IMR-90 (cell line): ENCODE data around the gene NEK6.

Experiments used
- BHLHE40 ChIP-seq: fragments of 150-350 bp; IDR thresholded peaks from 2 replicates; pipeline ENCODE4 v1.6.1; 2016; ENCODE audit warnings: mild to moderate bottlenecking, low read depth, low read length
- CEBPB ChIP-seq: IDR thresholded peaks from 2 replicates; pipeline ENCODE4 v1.6.1; 2012; ENCODE audit warnings: low read depth, low read length, improper control_type of control experiment
- MAZ ChIP-seq: IDR thresholded peaks from 2 replicates; pipeline ENCODE4 v1.6.1; 2012; ENCODE audit warnings: low read depth, mild to moderate bottlenecking, low read length, improper control_type of control experiment, moderate library complexity, borderline replicate concordance
- POLR2A ChIP-seq: IDR thresholded peaks from 2 replicates; pipeline ENCODE4 v1.6.1; 2012; ENCODE audit warnings: mild to moderate bottlenecking, low read depth, low read length
- RAD21 ChIP-seq: IDR thresholded peaks from 2 replicates; pipeline ENCODE4 v1.6.1; 2012; ENCODE audit warnings: low read length, improper control_type of control experiment
- RCOR1 ChIP-seq: IDR thresholded peaks from 2 replicates; pipeline ENCODE4 v1.6.1; 2012; ENCODE audit warnings: mild to moderate bottlenecking, low read length, improper control_type of control experiment; ENCODE audit not compliant: insufficient replicate concordance
- SMC3 ChIP-seq: fragments of 150-350 bp; IDR thresholded peaks from 2 replicates; pipeline ENCODE4 v1.6.1; 2016; ENCODE audit warnings: low read depth, mild to moderate bottlenecking, antibody characterized with exemption, low read length, moderate library complexity
- TF ChIP-seq, protein P1 (sequence below): conservative IDR thresholded peaks from 2 replicates; pipeline ENCODE4 v1.5.1; 2012; ENCODE audit warnings: mild to moderate bottlenecking, low read depth, low read length, improper control_type of control experiment
- TF ChIP-seq, protein P2 (sequence below): fragments of 150-350 bp; IDR thresholded peaks from 2 replicates; pipeline ENCODE4 v1.6.1; 2016; ENCODE audit warnings: low read depth, mild to moderate bottlenecking, low read length, moderate library complexity, borderline replicate concordance
- TF ChIP-seq, protein P3 (sequence below): fragments of 150-350 bp; IDR thresholded peaks from 2 replicates; pipeline ENCODE4 v1.6.1; 2017; ENCODE audit warnings: mild to moderate bottlenecking, antibody characterized with exemption, low read length, low read depth

DNA sequence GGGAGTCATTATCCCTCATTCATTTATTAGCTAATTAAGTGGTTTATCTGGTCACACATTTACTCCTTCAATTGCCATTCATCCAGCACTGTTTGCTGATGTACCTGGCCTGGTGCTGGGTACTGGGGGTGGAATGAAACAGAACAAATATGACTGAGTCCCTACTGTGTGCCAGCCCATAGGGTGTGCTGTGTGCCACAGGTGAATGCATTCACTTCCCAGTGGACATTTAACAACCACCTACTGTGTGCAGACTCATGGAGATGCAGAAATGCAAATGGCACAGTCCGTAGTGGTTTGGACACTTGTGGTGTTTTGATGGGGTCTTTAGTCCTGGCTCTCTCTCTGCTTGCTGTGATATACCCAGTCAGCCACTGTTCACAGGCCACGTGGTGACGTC lies 10.5 kb downstream of the NEK6 start:
- TF ChIP-seq POLR2A (no peak), RAD21 (no peak), RCOR1 (no peak), BHLHE40 (no peak), MAZ (no peak), CEBPB (no peak), SMC3 (no peak)
- TF ChIP-seq, protein P1, sequence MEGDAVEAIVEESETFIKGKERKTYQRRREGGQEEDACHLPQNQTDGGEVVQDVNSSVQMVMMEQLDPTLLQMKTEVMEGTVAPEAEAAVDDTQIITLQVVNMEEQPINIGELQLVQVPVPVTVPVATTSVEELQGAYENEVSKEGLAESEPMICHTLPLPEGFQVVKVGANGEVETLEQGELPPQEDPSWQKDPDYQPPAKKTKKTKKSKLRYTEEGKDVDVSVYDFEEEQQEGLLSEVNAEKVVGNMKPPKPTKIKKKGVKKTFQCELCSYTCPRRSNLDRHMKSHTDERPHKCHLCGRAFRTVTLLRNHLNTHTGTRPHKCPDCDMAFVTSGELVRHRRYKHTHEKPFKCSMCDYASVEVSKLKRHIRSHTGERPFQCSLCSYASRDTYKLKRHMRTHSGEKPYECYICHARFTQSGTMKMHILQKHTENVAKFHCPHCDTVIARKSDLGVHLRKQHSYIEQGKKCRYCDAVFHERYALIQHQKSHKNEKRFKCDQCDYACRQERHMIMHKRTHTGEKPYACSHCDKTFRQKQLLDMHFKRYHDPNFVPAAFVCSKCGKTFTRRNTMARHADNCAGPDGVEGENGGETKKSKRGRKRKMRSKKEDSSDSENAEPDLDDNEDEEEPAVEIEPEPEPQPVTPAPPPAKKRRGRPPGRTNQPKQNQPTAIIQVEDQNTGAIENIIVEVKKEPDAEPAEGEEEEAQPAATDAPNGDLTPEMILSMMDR, result no peak
- TF ChIP-seq, protein P2, sequence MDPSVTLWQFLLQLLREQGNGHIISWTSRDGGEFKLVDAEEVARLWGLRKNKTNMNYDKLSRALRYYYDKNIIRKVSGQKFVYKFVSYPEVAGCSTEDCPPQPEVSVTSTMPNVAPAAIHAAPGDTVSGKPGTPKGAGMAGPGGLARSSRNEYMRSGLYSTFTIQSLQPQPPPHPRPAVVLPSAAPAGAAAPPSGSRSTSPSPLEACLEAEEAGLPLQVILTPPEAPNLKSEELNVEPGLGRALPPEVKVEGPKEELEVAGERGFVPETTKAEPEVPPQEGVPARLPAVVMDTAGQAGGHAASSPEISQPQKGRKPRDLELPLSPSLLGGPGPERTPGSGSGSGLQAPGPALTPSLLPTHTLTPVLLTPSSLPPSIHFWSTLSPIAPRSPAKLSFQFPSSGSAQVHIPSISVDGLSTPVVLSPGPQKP, result no peak
- TF ChIP-seq, protein P3, sequence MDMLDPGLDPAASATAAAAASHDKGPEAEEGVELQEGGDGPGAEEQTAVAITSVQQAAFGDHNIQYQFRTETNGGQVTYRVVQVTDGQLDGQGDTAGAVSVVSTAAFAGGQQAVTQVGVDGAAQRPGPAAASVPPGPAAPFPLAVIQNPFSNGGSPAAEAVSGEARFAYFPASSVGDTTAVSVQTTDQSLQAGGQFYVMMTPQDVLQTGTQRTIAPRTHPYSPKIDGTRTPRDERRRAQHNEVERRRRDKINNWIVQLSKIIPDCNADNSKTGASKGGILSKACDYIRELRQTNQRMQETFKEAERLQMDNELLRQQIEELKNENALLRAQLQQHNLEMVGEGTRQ, result no peak
